ACC112 (cell line): ENCODE results near the gene MAGEA2B.
"Not testable (repeated sequence)": the region's sequence is repeated elsewhere in the genome, so short reads cannot be mapped to it uniquely, and the experiment has no call there.

Experiments used
- H2AFZ ChIP-seq: fragments of 200-600 bp; sonication (generic); one replicate; pipeline ENCODE4 v1.6.0; 2017; ENCODE audit warnings: antibody characterized with exemption, low read length; ENCODE audit not compliant: unreplicated experiment
- H3K27ac ChIP-seq: fragments of 200-600 bp; sonication (generic); 2 replicates; pipeline ENCODE4 v1.5.1; 2014; ENCODE audit warnings: low read depth, mild to moderate bottlenecking, antibody characterized with exemption, low read length, moderate library complexity
- H3K27me3 ChIP-seq: fragments of 200-600 bp; sonication (generic); 2 replicates; pipeline ENCODE4 v1.6.1; 2014; ENCODE audit warnings: mild to moderate bottlenecking, antibody characterized with exemption, low read length, moderate library complexity, mixed read lengths; ENCODE audit not compliant: insufficient read depth
- H3K36me3 ChIP-seq: fragments of 200-600 bp; sonication (generic); 2 replicates; pipeline ENCODE4 v1.6.1; 2016; ENCODE audit warnings: mild to moderate bottlenecking, antibody characterized with exemption, low read length, moderate library complexity, mixed read lengths; ENCODE audit not compliant: insufficient read depth
- H3K4me1 ChIP-seq: fragments of 200-600 bp; sonication (generic); one replicate; pipeline ENCODE4 v1.6.1; 2016; ENCODE audit warnings: low read length, mixed read lengths; ENCODE audit not compliant: insufficient read depth, unreplicated experiment, control insufficient read depth
- H3K4me3 ChIP-seq: fragments of 200-600 bp; sonication (generic); 2 replicates; pipeline ENCODE4 v1.5.1; 2014; ENCODE audit warnings: mild to moderate bottlenecking, low read depth, low read length
- H3K79me2 ChIP-seq: fragments of 200-600 bp; sonication (generic); one replicate; pipeline ENCODE4 v1.6.0; 2016; ENCODE audit warnings: low read length; ENCODE audit not compliant: control insufficient read depth, unreplicated experiment, insufficient read depth

The MAGEA2B gene

GRCh38 chrX:152761582-152761981 lies 47.2 kb downstream of the MAGEA2B start:
- H3K27me3 ChIP-seq, H3K36me3 ChIP-seq, H3K79me2 ChIP-seq, H3K4me1 ChIP-seq, H3K27ac ChIP-seq, H2AFZ ChIP-seq, H3K4me3 ChIP-seq: not testable (repeated sequence)

- H2AFZ ChIP-seq, H3K79me2 ChIP-seq, H3K4me3 ChIP-seq, H3K27ac ChIP-seq, H3K36me3 ChIP-seq, H3K27me3 ChIP-seq, H3K4me1 ChIP-seq: not testable (repeated sequence)
Observed at GRCh38 chrX:152766562-152766961, 52.1 kb downstream of the MAGEA2B start.
